ENCODE results near the gene ANKRD11.

The ANKRD11 gene

DNA sequence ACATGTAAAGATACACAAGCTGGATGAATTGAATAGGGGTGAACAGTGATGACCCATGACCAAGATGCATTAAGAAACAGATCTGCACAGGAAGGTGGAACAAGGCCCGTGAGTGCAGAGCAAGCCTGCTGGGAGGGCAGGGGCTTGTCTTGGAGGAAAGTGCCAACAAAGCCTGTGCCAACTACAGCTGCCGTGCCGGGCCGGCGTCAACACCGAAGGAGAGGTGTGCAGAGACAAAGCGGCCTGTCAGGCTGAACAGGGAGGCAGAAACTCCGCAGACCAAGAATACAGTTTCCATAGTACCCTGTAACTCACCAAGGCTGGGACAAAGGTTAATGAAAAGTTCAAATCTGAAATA, 46.7 kb downstream of the ANKRD11 start:
- no peak overlapping the region for H3K4me3 ChIP-seq (ENCODE audit: low read depth, low read length)

DNA sequence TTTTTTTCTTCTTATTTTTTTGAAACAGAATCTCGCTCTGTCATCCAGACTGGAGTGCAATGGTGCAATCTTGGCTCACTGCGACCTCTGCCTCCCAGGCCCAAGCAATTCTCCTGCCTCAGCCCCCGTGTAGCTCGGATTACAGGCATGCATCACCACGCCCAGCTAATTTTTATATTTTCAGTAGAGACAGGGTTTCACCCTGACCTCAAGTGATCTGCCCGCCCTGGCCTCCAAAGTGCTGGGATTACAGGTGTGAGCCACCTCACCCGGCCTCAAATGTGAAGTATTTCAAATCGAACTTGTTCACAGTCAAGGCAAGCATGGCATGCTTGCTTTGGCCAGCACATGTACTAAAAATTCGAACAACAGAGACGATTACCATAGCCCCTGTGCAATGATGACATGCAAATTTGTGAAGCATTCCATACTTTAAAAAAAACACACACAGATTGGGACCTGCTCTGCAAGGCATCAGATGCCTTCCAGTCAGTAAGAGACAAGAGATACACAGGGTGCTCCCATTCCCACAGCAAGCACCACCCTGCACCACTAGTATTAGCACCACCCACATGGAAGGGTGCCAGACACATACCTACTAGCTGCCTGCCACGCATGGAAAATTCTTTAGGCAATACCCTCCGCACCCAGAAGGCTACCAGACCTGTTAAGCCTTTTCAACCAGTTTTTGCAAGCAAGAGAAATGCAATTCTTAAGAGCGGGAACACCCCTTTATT, 47.2 kb downstream of the ANKRD11 start:
- no peak overlapping the region for H3K23ac ChIP-seq (ENCODE audit: low read length)
- H3K27me3 ChIP-seq (ENCODE audit: insufficient read depth, low read length): no peaks in the 10 kb centered on the region
- H2AFZ ChIP-seq (ENCODE audit: insufficient read depth, low read length, poor library complexity): no peak overlapping the region
- H2AK5ac ChIP-seq (ENCODE audit: low read length): no peak overlapping the region
- no peak overlapping the region for H3K27ac ChIP-seq (ENCODE audit: low read depth, low read length)
- H3K79me1 ChIP-seq (ENCODE audit: low read length): peaks cover 3% of the 10 kb centered on the region
- H3K14ac ChIP-seq (ENCODE audit: low read length): no peak overlapping the region
- H4K8ac ChIP-seq (ENCODE audit: low read depth, low read length): no peak overlapping the region
- peak; percentile 94 to 96 for DNase-seq
- H3K4me2 ChIP-seq (ENCODE audit: low read length): no peak overlapping the region
- H2BK12ac ChIP-seq (ENCODE audit: low read length): no peak overlapping the region
- no peak overlapping the region for H4K91ac ChIP-seq (ENCODE audit: low read depth, low read length)
- peaks cover 0 to 3% of the 10 kb centered on the region in 2 experiments for H3K36me3 ChIP-seq (ENCODE audit: control insufficient read depth in 1 of 2, insufficient read depth in 2 of 2, low read length in 2 of 2)
- H3K79me2 ChIP-seq (ENCODE audit: control insufficient read depth, insufficient read depth, low read length, poor library complexity): peaks cover 43% of the 10 kb centered on the region
- no peak overlapping the region for H3K4me3 ChIP-seq (ENCODE audit: low read depth, low read length)
- no peak overlapping the region for H3K9ac ChIP-seq (ENCODE audit: low read length)
- no peak overlapping the region for H3K4ac ChIP-seq (ENCODE audit: low read depth, low read length)
- no peak overlapping the region for H2BK120ac ChIP-seq (ENCODE audit: insufficient read depth, low read length, poor library complexity)
- H3K9me3 ChIP-seq (ENCODE audit: insufficient read depth, low read depth, low read length): peaks cover 2% of the 10 kb centered on the region
- H3K18ac ChIP-seq (ENCODE audit: low read length): no peak overlapping the region
- no CpG with 5 or more reads among the region's 13 CpGs for WGBS (ENCODE audit: extremely low coverage, insufficient coverage, insufficient read length)
- peaks cover 15 to 17% of the 10 kb centered on the region in 2 experiments for H3K4me1 ChIP-seq (ENCODE audit: control insufficient read depth in 1 of 2, insufficient read depth in 2 of 2, low read length in 2 of 2)
- H4K12ac ChIP-seq (ENCODE audit: low read depth, low read length): no peak overlapping the region
- H2BK5ac ChIP-seq (ENCODE audit: low read depth, low read length, poor library complexity): no peak overlapping the region

More for the DNA sequence above, 46.7 kb downstream of the ANKRD11 start:
- Histone ChIP-seq H3K9me3 (ENCODE audit: insufficient read depth, low read depth, low read length) (peaks cover 2% of the 10 kb centered on the region), H2AK5ac (ENCODE audit: low read length) (no peak overlapping the region), H3K79me1 (ENCODE audit: low read length) (peaks cover 3% of the 10 kb centered on the region), H3K4ac (ENCODE audit: low read depth, low read length) (peak overlapping the region; percentile 22), H3K79me2 (ENCODE audit: control insufficient read depth, insufficient read depth, low read length, poor library complexity) (peaks cover 42% of the 10 kb centered on the region), H3K14ac (ENCODE audit: low read length) (no peak overlapping the region), H3K9ac (ENCODE audit: low read length) (no peak overlapping the region), H2BK12ac (ENCODE audit: low read length) (no peak overlapping the region), H2AFZ (ENCODE audit: insufficient read depth, low read length, poor library complexity) (no peak overlapping the region), H3K36me3 (ENCODE audit: control insufficient read depth in 1 of 2, insufficient read depth in 2 of 2, low read length in 2 of 2) (peaks cover 0 to 3% of the 10 kb centered on the region in 2 experiments), H4K12ac (ENCODE audit: low read depth, low read length) (no peak overlapping the region), H3K23ac (ENCODE audit: low read length) (no peak overlapping the region), H3K18ac (ENCODE audit: low read length) (no peak overlapping the region), H4K91ac (ENCODE audit: low read depth, low read length) (no peak overlapping the region), H3K4me2 (ENCODE audit: low read length) (no peak overlapping the region), H3K27ac (ENCODE audit: low read depth, low read length) (no peak overlapping the region), H3K27me3 (ENCODE audit: insufficient read depth, low read length) (no peaks in the 10 kb centered on the region), H4K8ac (ENCODE audit: low read depth, low read length) (no peak overlapping the region), H3K4me1 (ENCODE audit: control insufficient read depth in 1 of 2, insufficient read depth in 2 of 2, low read length in 2 of 2) (peaks cover 15 to 17% of the 10 kb centered on the region in 2 experiments), H2BK120ac (ENCODE audit: insufficient read depth, low read length, poor library complexity) (no peak overlapping the region), H2BK5ac (ENCODE audit: low read depth, low read length, poor library complexity) (no peak overlapping the region)
- DNase-seq: no peak
- WGBS (ENCODE audit: extremely low coverage, insufficient coverage, insufficient read length): no CpG with 5 or more reads among the region's 8 CpGs

GRCh38 chr16:89442588-89442987, 47.8 kb downstream of the ANKRD11 start:
- Histone ChIP-seq H3K18ac (ENCODE audit: low read length) (peak overlapping the region; percentile 8), H3K4me1 (ENCODE audit: control insufficient read depth in 1 of 2, insufficient read depth in 2 of 2, low read length in 2 of 2) (peaks cover 15 to 17% of the 10 kb centered on the region in 2 experiments), H2BK120ac (ENCODE audit: insufficient read depth, low read length, poor library complexity) (no peak overlapping the region), H3K9ac (ENCODE audit: low read length) (no peak overlapping the region), H2AK5ac (ENCODE audit: low read length) (no peak overlapping the region), H2BK12ac (ENCODE audit: low read length) (no peak overlapping the region), H3K14ac (ENCODE audit: low read length) (no peak overlapping the region), H3K79me1 (ENCODE audit: low read length) (peaks cover 3% of the 10 kb centered on the region), H3K4me2 (ENCODE audit: low read length) (no peak overlapping the region), H2AFZ (ENCODE audit: insufficient read depth, low read length, poor library complexity) (peak overlapping the region; percentile 6), H3K4ac (ENCODE audit: low read depth, low read length) (peak overlapping the region; percentile 56), H4K91ac (ENCODE audit: low read depth, low read length) (peak overlapping the region; percentile 1), H3K4me3 (ENCODE audit: low read depth, low read length) (no peak overlapping the region), H3K79me2 (ENCODE audit: control insufficient read depth, insufficient read depth, low read length, poor library complexity) (peaks cover 46% of the 10 kb centered on the region), H3K27ac (ENCODE audit: low read depth, low read length) (peak overlapping the region; percentile 0), H2BK5ac (ENCODE audit: low read depth, low read length, poor library complexity) (no peak overlapping the region), H3K9me3 (ENCODE audit: insufficient read depth, low read depth, low read length) (peaks cover 2% of the 10 kb centered on the region), H4K8ac (ENCODE audit: low read depth, low read length) (no peak overlapping the region), H3K36me3 (ENCODE audit: control insufficient read depth in 1 of 2, insufficient read depth in 2 of 2, low read length in 2 of 2) (peaks cover 0 to 3% of the 10 kb centered on the region in 2 experiments), H3K23ac (ENCODE audit: low read length) (no peak overlapping the region), H4K12ac (ENCODE audit: low read depth, low read length) (no peak overlapping the region), H3K27me3 (ENCODE audit: insufficient read depth, low read length) (no peaks in the 10 kb centered on the region)
- WGBS (ENCODE audit: extremely low coverage, insufficient coverage, insufficient read length): no CpG with 5 or more reads among the region's 10 CpGs
- DNase-seq: no peak

- Histone ChIP-seq H3K27ac (ENCODE audit: low read depth, low read length) (no peak overlapping the region), H3K4me1 (ENCODE audit: control insufficient read depth in 1 of 2, insufficient read depth in 2 of 2, low read length in 2 of 2) (peaks cover 12 to 15% of the 10 kb centered on the region in 2 experiments), H2BK120ac (ENCODE audit: insufficient read depth, low read length, poor library complexity) (no peak overlapping the region), H3K14ac (ENCODE audit: low read length) (no peak overlapping the region), H2AFZ (ENCODE audit: insufficient read depth, low read length, poor library complexity) (no peak overlapping the region), H3K79me2 (ENCODE audit: control insufficient read depth, insufficient read depth, low read length, poor library complexity) (peaks cover 43% of the 10 kb centered on the region), H3K4me2 (ENCODE audit: low read length) (no peak overlapping the region), H3K23ac (ENCODE audit: low read length) (no peak overlapping the region), H4K8ac (ENCODE audit: low read depth, low read length) (no peak overlapping the region), H3K9me3 (ENCODE audit: insufficient read depth, low read depth, low read length) (no peaks in the 10 kb centered on the region), H2BK12ac (ENCODE audit: low read length) (no peak overlapping the region), H3K18ac (ENCODE audit: low read length) (no peak overlapping the region), H4K12ac (ENCODE audit: low read depth, low read length) (no peak overlapping the region), H3K79me1 (ENCODE audit: low read length) (peaks cover 3% of the 10 kb centered on the region), H2BK5ac (ENCODE audit: low read depth, low read length, poor library complexity) (no peak overlapping the region), H4K91ac (ENCODE audit: low read depth, low read length) (no peak overlapping the region), H2AK5ac (ENCODE audit: low read length) (no peak overlapping the region), H3K36me3 (ENCODE audit: control insufficient read depth in 1 of 2, insufficient read depth in 2 of 2, low read length in 2 of 2) (peaks cover 3 to 4% of the 10 kb centered on the region in 2 experiments), H3K27me3 (ENCODE audit: insufficient read depth, low read length) (no peaks in the 10 kb centered on the region), H3K4ac (ENCODE audit: low read depth, low read length) (peak overlapping the region; percentile 50), H3K4me3 (ENCODE audit: low read depth, low read length) (no peak overlapping the region), H3K9ac (ENCODE audit: low read length) (no peak overlapping the region)
- WGBS (ENCODE audit: extremely low coverage, insufficient coverage, insufficient read length): no CpG with 5 or more reads among the region's 5 CpGs
- DNase-seq: no peak
These were observed 50.7 kb downstream of the ANKRD11 start for GRCh38 chr16:89439659-89440058.

Data from trophoblast cell (in vitro differentiated cells and primary cell).